OCI-LY3 (cell line): ENCODE data around the gene ENOX2.

Source experiments
- H2AFZ ChIP-seq: fragments of 200-600, 300-600 bp; shearing (Covaris generic); 2 replicates; pipeline ENCODE4 v1.6.0; 2014; ENCODE audit warnings: antibody characterized with exemption, low read depth, low read length
- H3K27ac ChIP-seq: fragments of 200-600, 300-600 bp; sonication (generic); 2 replicates; pipeline ENCODE4 v1.5.1; 2014; ENCODE audit warnings: mild to moderate bottlenecking, low read length, moderate library complexity, mixed read lengths
- H3K27me3 ChIP-seq: fragments of 200-600, 300-600 bp; sonication (generic); 2 replicates; pipeline ENCODE4 v1.6.1; 2014; ENCODE audit warnings: low read depth, low read length, mixed read lengths
- H3K36me3 ChIP-seq: fragments of 200-600, 300-600 bp; sonication (generic); replicated peaks from 2 replicates; pipeline ENCODE3; 2014; ENCODE audit warnings: low read depth, low read length, mixed read lengths
- H3K4me1 ChIP-seq: fragments of 300-600, 200-600 bp; sonication (generic); 2 replicates; pipeline ENCODE4 v1.6.1; 2014; ENCODE audit warnings: low read length, mixed read lengths
- H3K4me2 ChIP-seq: fragments of 200-600, 300-600 bp; sonication (generic); 2 replicates; pipeline ENCODE4 v1.6.1; 2014; ENCODE audit warnings: low read length, mixed read lengths
- H3K4me3 ChIP-seq: fragments of 300-600, 200-600 bp; sonication (generic); 2 replicates; pipeline ENCODE4 v1.5.1; 2014; ENCODE audit warnings: antibody characterized with exemption, mild to moderate bottlenecking, low read length, moderate library complexity
- H3K79me2 ChIP-seq: fragments of 300-600, 200-600 bp; shearing (Covaris generic); 2 replicates; pipeline ENCODE4 v1.6.1; 2014; ENCODE audit warnings: mild to moderate bottlenecking, low read length, mixed read lengths
- H3K9ac ChIP-seq: fragments of 300-600, 200-600 bp; shearing (Covaris generic); 2 replicates; pipeline ENCODE4 v1.6.0; 2014; ENCODE audit warnings: mild to moderate bottlenecking, low read length, moderate library complexity
- H3K9me3 ChIP-seq: fragments of 200-600, 300-600 bp; shearing (Covaris generic); 2 replicates; pipeline ENCODE4 v1.6.1; 2014; ENCODE audit warnings: low read length, mixed read lengths; ENCODE audit not compliant: insufficient read depth
- H4K20me1 ChIP-seq: fragments of 200-600, 300-600 bp; sonication (generic); 2 replicates; pipeline ENCODE4 v1.6.1; 2016; ENCODE audit warnings: low read length, mixed read lengths; ENCODE audit not compliant: insufficient read depth
- CTCF ChIP-seq: fragments of 200-600, 300-600 bp; sonication (generic); IDR thresholded peaks from 2 replicates; pipeline ENCODE4 v1.5.1; 2014; ENCODE audit warnings: antibody characterized with exemption, low read length, low read depth
- EZH2phosphoT487 ChIP-seq: fragments of 200-600 bp; shearing (Covaris generic); IDR thresholded peaks from 2 replicates; pipeline ENCODE4 v1.6.1; 2018; ENCODE audit warnings: antibody characterized with exemption, mixed run types, low read depth

The ENOX2 gene

GRCh38 chrX:130623518-130623917, 279.5 kb downstream of the ENOX2 start:
- no peak for TF ChIP-seq CTCF
- TF ChIP-seq EZH2phosphoT487: no peak
- no peaks in the 10 kb centered on the region for H4K20me1 ChIP-seq

GRCh38 chrX:130615941-130616340, 287.1 kb downstream of the ENOX2 start:
- Histone ChIP-seq H4K20me1 (no peaks in the 10 kb centered on the region), H3K27me3 (no peaks in the 10 kb centered on the region), H3K4me1 (no peaks in the 10 kb centered on the region), H3K36me3 (no peaks in the 10 kb centered on the region), H2AFZ (no peak overlapping the region), H3K79me2 (no peaks in the 10 kb centered on the region), H3K9ac (no peak overlapping the region), H3K4me2 (no peak overlapping the region), H3K9me3 (no peaks in the 10 kb centered on the region), H3K27ac (no peak overlapping the region), H3K4me3 (no peak overlapping the region)
- TF ChIP-seq CTCF (no peak), EZH2phosphoT487 (no peak)

More at GRCh38 chrX:130623518-130623917, 279.5 kb downstream of the ENOX2 start:
- Histone ChIP-seq H3K9me3 (no peaks in the 10 kb centered on the region), H3K27me3 (no peaks in the 10 kb centered on the region), H3K79me2 (no peaks in the 10 kb centered on the region), H3K36me3 (no peaks in the 10 kb centered on the region), H3K27ac (no peak overlapping the region), H2AFZ (no peak overlapping the region), H3K4me1 (peaks cover 10% of the 10 kb centered on the region), H3K9ac (no peak overlapping the region), H3K4me2 (no peak overlapping the region), H3K4me3 (no peak overlapping the region)

- no peaks in the 10 kb centered on the region for H3K27me3 ChIP-seq
- H3K4me1 ChIP-seq: no peaks in the 10 kb centered on the region
- H3K4me2 ChIP-seq: no peak overlapping the region
- H3K9ac ChIP-seq: no peak overlapping the region
- H3K4me3 ChIP-seq: no peak overlapping the region
- H3K27ac ChIP-seq: no peak overlapping the region
- H2AFZ ChIP-seq: no peak overlapping the region
- no peaks in the 10 kb centered on the region for H4K20me1 ChIP-seq
- H3K9me3 ChIP-seq: no peaks in the 10 kb centered on the region
- H3K79me2 ChIP-seq: no peaks in the 10 kb centered on the region
- H3K36me3 ChIP-seq: no peaks in the 10 kb centered on the region
- TF ChIP-seq CTCF: no peak
- TF ChIP-seq EZH2phosphoT487: no peak
These were observed 295.6 kb downstream of the ENOX2 start for GRCh38 chrX:130607431-130607830.

GRCh38 chrX:130606425-130606824, 296.6 kb downstream of the ENOX2 start:
- Histone ChIP-seq H2AFZ (no peak overlapping the region), H3K9ac (no peak overlapping the region), H3K27ac (no peak overlapping the region)

More at GRCh38 chrX:130606425-130606824, 296.6 kb downstream of the ENOX2 start:
- Histone ChIP-seq H3K36me3 (no peaks in the 10 kb centered on the region), H4K20me1 (no peaks in the 10 kb centered on the region), H3K4me1 (0 out of 2 replicates have a peak, but pooled peaks cover 6% of the 10 kb centered on the region), H3K4me2 (no peak overlapping the region), H3K9me3 (no peaks in the 10 kb centered on the region), H3K79me2 (no peaks in the 10 kb centered on the region), H3K4me3 (no peak overlapping the region), H3K27me3 (no peaks in the 10 kb centered on the region)
- TF ChIP-seq CTCF (no peak), EZH2phosphoT487 (no peak)
